Erythroblast (primary cell): ENCODE results near the gene MPV17L.

Experiments
- GATA1 ChIP-seq: IDR thresholded peaks from 2 replicates; pipeline ENCODE4 v1.6.1; 2011; ENCODE audit warnings: low read depth, mild to moderate bottlenecking, control low read depth, low read length, moderate library complexity
- POLR2A ChIP-seq: IDR thresholded peaks from 2 replicates; pipeline ENCODE4 v1.6.1; 2011; ENCODE audit warnings: mild to moderate bottlenecking, low read length

- TF ChIP-seq POLR2A (no peak), GATA1 (no peak)
These were observed 44.0 kb downstream of the MPV17L start for GRCh38 chr16:15439521-15439920.
